Activated T-cell treated with anti-CD3 and anti-CD28 coated beads, Interleukin-2, amount 50 U/mL, for 48 hours (primary cell): ENCODE measurements around the gene RNPEPL1.

Experiments used
- DNase-seq, 2 experiments: peaks; one replicate each; pipeline ENCODE4 v3.0.0-alpha.2; 2020

RNPEPL1 gene

GRCh38 chr2:240565333-240566202 is 2.7 kb upstream of the RNPEPL1 start:
- peak; percentile 91 to 93 for DNase-seq

- DNase-seq: peak; percentile 96 to 97
These were observed 1.8 kb upstream of the RNPEPL1 start for GRCh38 chr2:240566203-240567136.

GRCh38 chr2:240567137-240567871 is 980 bp upstream of the RNPEPL1 start:
- peak; percentile 60 to 64 for DNase-seq

GRCh38 chr2:240568678-240569522 is 616 bp downstream of the RNPEPL1 start:
- peak; percentile 50 to 59 for DNase-seq

GRCh38 chr2:240569523-240569997 is 1.3 kb downstream of the RNPEPL1 start:
- DNase-seq: peak in 1 of 2 experiments; percentile 35

- DNase-seq: no peak
These were observed 1.8 kb downstream of the RNPEPL1 start for GRCh38 chr2:240569998-240570530.

GRCh38 chr2:240570531-240571313 is 2.4 kb downstream of the RNPEPL1 start:
- DNase-seq: no peak

- DNase-seq: no peak
These were observed 3.2 kb downstream of the RNPEPL1 start for GRCh38 chr2:240571314-240571973.

GRCh38 chr2:240572141-240573031 is 4.1 kb downstream of the RNPEPL1 start:
- no peak for DNase-seq

- DNase-seq: no peak
These were observed 4.8 kb downstream of the RNPEPL1 start for GRCh38 chr2:240573071-240573515.

GRCh38 chr2:240573516-240574385 is 5.5 kb downstream of the RNPEPL1 start:
- DNase-seq: no peak

GRCh38 chr2:240574386-240575100 is 6.3 kb downstream of the RNPEPL1 start:
- DNase-seq: no peak

GRCh38 chr2:240575101-240575965 is 7.0 kb downstream of the RNPEPL1 start:
- no peak for DNase-seq

- DNase-seq: no peak
These were observed 7.8 kb downstream of the RNPEPL1 start for GRCh38 chr2:240576036-240576435.

GRCh38 chr2:240576436-240577205 is 8.3 kb downstream of the RNPEPL1 start:
- DNase-seq: no peak
